NCI-H1417 treated with DMSO at 0.1 percent for 48 hours (cell line): Measurements from ENCODE around the gene NMU.
"Not testable (repeated sequence)": the region's sequence is repeated elsewhere in the genome, so short reads cannot be mapped to it uniquely, and the experiment has no call there.

ENCODE experiments used
- DNase-seq: peaks from one replicate; lab custom pipeline; 2025; lab: John Stamatoyannopoulos, UW

Gene NMU

GRCh38 chr4:55635741-55636655 is at the start of gene NMU:
Gene NMU, minus strand, starts transcription at chr4:55636298. Its CDS starts 106 bp downstream, at chr4:55636192.
- no peak for DNase-seq

GRCh38 chr4:55684276-55684675 is 48.2 kb upstream of the NMU start:
- no peak for DNase-seq

GRCh38 chr4:55682797-55683196 is 46.7 kb upstream of the NMU start:
- DNase-seq, result not testable (repeated sequence)

- DNase-seq, result no peak
Observed at GRCh38 chr4:55682295-55682694, 46.2 kb upstream of the NMU start.

GRCh38 chr4:55681430-55681829 is 45.3 kb upstream of the NMU start:
- DNase-seq, result no peak

- DNase-seq, result no peak
Observed at GRCh38 chr4:55675196-55675793, 39.2 kb upstream of the NMU start.

- no peak for DNase-seq
Observed at GRCh38 chr4:55673424-55673823, 37.3 kb upstream of the NMU start.

GRCh38 chr4:55671667-55672066 is 35.6 kb upstream of the NMU start:
- DNase-seq, result no peak

GRCh38 chr4:55670695-55671094 is 34.6 kb upstream of the NMU start:
- DNase-seq, result no peak

GRCh38 chr4:55668449-55668848 is 32.4 kb upstream of the NMU start:
- no peak for DNase-seq

- no peak for DNase-seq
Observed at GRCh38 chr4:55666535-55666934, 30.4 kb upstream of the NMU start.

- no peak for DNase-seq
Observed at GRCh38 chr4:55663145-55663544, 27.0 kb upstream of the NMU start.

- DNase-seq, result no peak
Observed at GRCh38 chr4:55661398-55662056, 25.4 kb upstream of the NMU start.

GRCh38 chr4:55658657-55659056 is 22.6 kb upstream of the NMU start:
- no peak for DNase-seq

- DNase-seq, result no peak
Observed at GRCh38 chr4:55654131-55654530, 18.0 kb upstream of the NMU start.

GRCh38 chr4:55650483-55650882 is 14.4 kb upstream of the NMU start:
- DNase-seq, result no peak

- DNase-seq, result no peak
Observed at GRCh38 chr4:55637272-55637820, 1.2 kb upstream of the NMU start.

- DNase-seq, result no peak
Observed at GRCh38 chr4:55636656-55636999, 530 bp upstream of the NMU start.

GRCh38 chr4:55635282-55635681 is 816 bp downstream of the NMU start:
- no peak for DNase-seq

GRCh38 chr4:55634417-55635128 is 1.5 kb downstream of the NMU start:
- no peak for DNase-seq

GRCh38 chr4:55633903-55634302 is 2.2 kb downstream of the NMU start:
- no peak for DNase-seq

- no peak for DNase-seq
Observed at GRCh38 chr4:55625835-55626234, 10.3 kb downstream of the NMU start.
